8988T (cell line): ENCODE results near the gene TOP1.

ENCODE experiments used
- DNase-seq: peaks from one replicate; pipeline ENCODE4 v3.0.0; 2011

TOP1 gene

GRCh38 chr20:41170386-41171105 is 141.9 kb downstream of the TOP1 start:
- peak; percentile 6 for DNase-seq

DNA sequence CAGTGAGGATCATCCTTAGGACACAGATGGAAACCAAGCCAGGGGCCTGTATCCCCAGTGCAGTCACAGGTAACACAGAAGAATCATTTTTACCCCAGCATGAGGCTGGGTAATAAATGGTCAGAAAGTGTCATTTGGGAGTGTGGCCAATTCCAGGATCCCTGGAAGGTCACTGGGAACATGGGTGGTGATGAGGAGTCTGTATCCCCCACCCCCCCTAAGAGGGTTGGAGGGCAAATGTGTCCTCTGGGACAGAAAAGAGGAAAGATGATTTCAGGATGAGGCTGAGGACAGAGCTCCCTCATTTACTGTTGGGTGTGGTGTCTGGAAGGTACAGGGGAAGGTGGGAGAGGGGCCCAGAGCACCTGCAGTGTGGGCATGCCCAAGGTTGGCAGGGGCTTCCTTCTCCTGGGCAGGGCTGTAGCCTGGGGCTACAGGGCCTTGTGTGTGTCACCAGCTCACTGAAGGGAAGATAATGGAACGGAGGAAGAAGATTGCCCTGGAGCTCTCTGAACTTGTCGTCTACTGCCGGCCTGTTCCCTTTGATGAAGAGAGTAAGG is 143.2 kb downstream of the TOP1 start:
- DNase-seq: no peak

DNA sequence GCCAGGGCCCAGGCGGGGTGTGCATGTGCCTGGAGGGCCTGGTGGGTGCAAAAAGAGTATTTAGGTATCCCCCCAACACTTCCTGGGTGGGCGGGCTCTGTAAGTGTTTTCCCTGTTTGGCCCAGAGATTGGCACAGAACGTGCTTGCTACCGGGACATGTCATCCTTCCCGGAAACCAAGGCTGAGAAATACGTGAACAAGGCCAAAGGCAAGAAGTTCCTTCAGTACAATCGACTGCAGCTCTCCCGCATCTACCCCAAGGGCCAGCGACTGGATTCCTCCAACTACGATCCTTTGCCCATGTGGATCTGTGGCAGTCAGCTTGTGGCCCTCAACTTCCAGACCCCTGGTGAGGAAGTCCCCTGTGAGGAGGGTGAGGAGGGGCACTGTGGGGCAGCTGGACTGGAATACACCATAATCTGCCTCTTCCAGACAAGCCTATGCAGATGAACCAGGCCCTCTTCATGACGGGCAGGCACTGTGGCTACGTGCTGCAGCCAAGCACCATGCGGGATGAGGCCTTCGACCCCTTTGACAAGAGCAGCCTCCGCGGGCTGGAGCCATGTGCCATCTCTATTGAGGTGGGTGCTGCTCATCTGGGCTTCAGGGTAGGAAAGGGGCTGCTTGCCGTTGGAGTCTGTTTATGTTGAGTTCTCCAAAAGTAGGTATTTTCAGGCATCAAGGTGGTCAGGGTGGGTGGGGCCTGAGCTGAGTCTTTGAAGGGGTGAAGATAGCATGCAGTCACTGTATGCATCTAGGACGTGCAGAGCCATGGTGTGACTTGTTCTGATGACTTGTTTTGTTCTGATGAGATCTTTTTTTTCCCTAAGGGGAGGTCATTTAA is 143.9 kb downstream of the TOP1 start:
- peak; percentile 16 for DNase-seq

DNA sequence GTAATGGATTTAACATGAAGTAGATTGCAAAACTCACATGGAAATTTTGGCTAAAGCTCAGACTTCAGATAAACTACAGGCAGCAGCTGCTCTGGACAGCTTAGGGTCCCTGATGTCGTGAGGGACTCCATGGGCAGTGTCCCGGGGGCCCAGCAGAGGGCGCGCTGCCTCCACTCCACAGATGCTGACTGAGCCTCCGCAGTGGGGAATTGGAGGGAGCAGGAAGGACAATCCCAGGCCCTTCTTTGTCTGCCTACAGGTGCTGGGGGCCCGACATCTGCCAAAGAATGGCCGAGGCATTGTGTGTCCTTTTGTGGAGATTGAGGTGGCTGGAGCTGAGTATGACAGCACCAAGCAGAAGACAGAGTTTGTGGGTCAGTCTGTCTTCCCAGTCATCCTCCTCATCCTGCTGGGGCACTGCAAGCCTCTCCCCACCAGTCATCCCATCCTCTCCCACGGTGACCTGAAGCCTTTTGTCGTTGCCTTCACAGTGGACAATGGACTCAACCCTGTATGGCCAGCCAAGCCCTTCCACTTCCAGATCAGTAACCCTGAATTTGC is 144.6 kb downstream of the TOP1 start:
- DNase-seq: peak; percentile 85

- peak; percentile 5 for DNase-seq
Observed at GRCh38 chr20:41173791-41174341, 145.2 kb downstream of the TOP1 start.
